Mesothelial cell of epicardium (in vitro differentiated cells): ENCODE measurements around the gene CEP85. TPM values are rescaled to one million over a fixed set of nuclear protein-coding genes. Genes with fewer than 3 reads are reported as not detected.

Experiments
- DNase-seq, 2 experiments: peaks; one replicate each; pipeline ENCODE4 v3.0.0; 2021; ENCODE audit warnings: low spot score in 2 of 2; ENCODE audit not compliant: unreplicated experiment in 2 of 2
- H3K27ac Mint-ChIP-seq: 2 replicates; pipeline ENCODE4 v1.8.0; 2021; ENCODE audit warnings: mixed read lengths
- H3K27me3 Mint-ChIP-seq: 2 replicates; pipeline ENCODE4 v1.8.0; 2021; ENCODE audit warnings: low read depth, mixed read lengths
- H3K36me3 Mint-ChIP-seq: 2 replicates; pipeline ENCODE4 v1.8.0; 2021; ENCODE audit warnings: mixed read lengths
- H3K4me1 Mint-ChIP-seq: 2 replicates; pipeline ENCODE4 v1.8.0; 2021; ENCODE audit warnings: mixed read lengths
- H3K4me3 Mint-ChIP-seq: 2 replicates; pipeline ENCODE4 v1.8.0; 2021; ENCODE audit warnings: mild to moderate bottlenecking, moderate library complexity, mixed read lengths
- H3K9me3 Mint-ChIP-seq: 2 replicates; pipeline ENCODE4 v1.8.0; 2021; ENCODE audit warnings: mixed read lengths
- CTCF ChIP-seq: fragments of 200-600 bp; sonication (generic); IDR thresholded peaks from one replicate; pipeline ENCODE4 v1.5.0; 2021; ENCODE audit warnings: antibody characterized with exemption; ENCODE audit not compliant: unreplicated experiment
- total RNA-seq: library from RNA; stranded (reverse); gene quantifications from 3 replicates; pipeline ENCODE4 v1.2.1, GENCODE V29; 2021

CEP85 gene
- 18.2 to 22.7 TPM (median 20.3 TPM) in 3 replicates for total RNA-seq

GRCh38 chr1:26233903-26234643 is at the start of gene CEP85:
TSS of gene CEP85 (plus strand) at chr1:26234200. CDS start at chr1:26239784, 5,584 bp downstream.
- peak within 1 kb of the TSS; percentile 99 for H3K4me3 Mint-ChIP-seq
- H3K27me3 Mint-ChIP-seq: no peaks in the 10 kb centered on the region
- peaks cover 31% of the 10 kb centered on the region for H3K4me1 Mint-ChIP-seq
- no peaks in the 10 kb centered on the region for H3K9me3 Mint-ChIP-seq
- peak; percentile 74 for TF ChIP-seq CTCF
- peak; percentile 98 to 99 for DNase-seq
- H3K36me3 Mint-ChIP-seq: no peaks in the 10 kb centered on the region
- H3K27ac Mint-ChIP-seq: peak within 1 kb of the TSS; percentile 99

GRCh38 chr1:26184883-26185282 is 49.1 kb upstream of the CEP85 start:
- Mint-ChIP-seq H3K4me3 (no peak overlapping the region), H3K9me3 (no peaks in the 10 kb centered on the region), H3K4me1 (peaks cover 2% of the 10 kb centered on the region), H3K27ac (no peak overlapping the region), H3K36me3 (peaks cover 21% of the 10 kb centered on the region), H3K27me3 (no peaks in the 10 kb centered on the region)
- DNase-seq: no peak
- TF ChIP-seq CTCF: no peak

GRCh38 chr1:26187882-26188281 is 46.1 kb upstream of the CEP85 start:
- Mint-ChIP-seq H3K36me3 (peaks cover 10% of the 10 kb centered on the region), H3K9me3 (no peaks in the 10 kb centered on the region), H3K27ac (no peak overlapping the region), H3K4me1 (peaks cover 13% of the 10 kb centered on the region), H3K27me3 (no peaks in the 10 kb centered on the region), H3K4me3 (no peak overlapping the region)
- TF ChIP-seq CTCF: no peak
- DNase-seq: no peak

GRCh38 chr1:26188477-26188876 is 45.5 kb upstream of the CEP85 start:
- H3K9me3 Mint-ChIP-seq: no peaks in the 10 kb centered on the region
- H3K4me1 Mint-ChIP-seq: peaks cover 13% of the 10 kb centered on the region
- H3K27ac Mint-ChIP-seq: no peak overlapping the region
- no peak for DNase-seq
- H3K36me3 Mint-ChIP-seq: peaks cover 10% of the 10 kb centered on the region
- H3K4me3 Mint-ChIP-seq: no peak overlapping the region
- no peaks in the 10 kb centered on the region for H3K27me3 Mint-ChIP-seq
- TF ChIP-seq CTCF: no peak

GRCh38 chr1:26189331-26189730 is 44.7 kb upstream of the CEP85 start:
- Mint-ChIP-seq H3K9me3 (no peaks in the 10 kb centered on the region), H3K4me1 (peaks cover 13% of the 10 kb centered on the region), H3K36me3 (peaks cover 10% of the 10 kb centered on the region), H3K27me3 (no peaks in the 10 kb centered on the region), H3K27ac (peak overlapping the region; percentile 45), H3K4me3 (no peak overlapping the region)
- no peak for DNase-seq
- no peak for TF ChIP-seq CTCF
